IPS-18a (cell line): Measurements from ENCODE around the gene FBXO10.
A peak's percentile ranks its signal among the peaks of the same experiment; 100 is the strongest.

ENCODE experiments used
- H3K27ac ChIP-seq: one replicate; pipeline ENCODE4 v1.5.1; 2013; ENCODE audit warnings: low read length
- H3K27me3 ChIP-seq: one replicate; pipeline ENCODE4 v1.6.1; 2013; ENCODE audit warnings: mild to moderate bottlenecking, low read length; ENCODE audit not compliant: control insufficient read depth, insufficient read depth
- H3K36me3 ChIP-seq: one replicate; pipeline ENCODE4 v1.6.1; 2013; ENCODE audit warnings: low read depth, low read length; ENCODE audit not compliant: control insufficient read depth
- H3K4me1 ChIP-seq: one replicate; pipeline ENCODE4 v1.6.1; 2013; ENCODE audit warnings: low read depth, low read length; ENCODE audit not compliant: control insufficient read depth
- H3K4me3 ChIP-seq: one replicate; pipeline ENCODE4 v1.5.1; 2013; ENCODE audit warnings: low read length
- H3K9ac ChIP-seq: one replicate; pipeline ENCODE4 v1.6.1; 2013; ENCODE audit warnings: mild to moderate bottlenecking, low read length, moderate library complexity
- H3K9me3 ChIP-seq: one replicate; pipeline ENCODE4 v1.6.1; 2013; ENCODE audit warnings: low read depth, low read length; ENCODE audit not compliant: control insufficient read depth

Gene FBXO10

DNA sequence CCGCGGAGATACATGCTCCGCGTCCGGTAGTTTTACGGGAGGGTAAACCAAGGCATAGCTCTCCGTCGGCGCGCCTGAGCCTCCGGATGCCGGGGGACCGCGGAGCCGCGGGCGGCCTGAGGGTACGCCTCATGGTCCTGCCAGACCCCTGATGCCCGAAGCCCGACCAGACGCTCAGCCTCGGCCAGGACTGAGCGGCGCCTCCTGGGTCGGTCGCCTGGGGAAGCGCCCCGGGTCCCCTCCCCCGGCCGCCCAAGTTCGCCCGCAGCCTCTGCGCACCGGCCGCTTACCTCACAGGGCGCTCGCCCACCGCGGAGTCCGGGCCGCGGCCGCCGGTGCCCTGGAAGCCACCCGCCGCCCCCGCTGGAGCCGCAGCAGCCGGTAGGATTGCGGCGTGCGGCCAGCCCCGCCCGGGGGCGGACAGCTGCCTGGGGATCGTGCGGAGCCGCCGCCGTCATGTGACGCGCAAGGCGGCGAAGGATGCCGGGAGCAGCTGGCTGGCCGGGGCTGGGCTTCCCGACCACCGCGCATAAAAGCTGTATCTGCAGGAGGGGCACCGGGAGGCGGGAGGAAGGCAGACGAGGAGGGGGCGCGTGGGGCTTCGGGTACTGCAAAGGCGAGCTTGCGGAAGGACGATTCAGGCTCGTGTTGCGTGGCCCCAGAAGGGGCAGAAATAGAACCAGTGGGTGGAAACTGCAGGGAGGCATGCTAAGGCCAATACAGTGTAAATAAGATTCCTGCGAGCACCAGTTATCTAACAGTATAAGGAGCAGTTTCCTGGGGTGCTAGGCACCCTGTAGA, at the start of gene FBXO10:
FBXO10 (minus strand) TSS at position 460 of the 801 bp plus-strand sequence. CDS start 34,612 bp downstream, outside the sequence.
- Histone ChIP-seq H3K36me3 (peaks cover 3% of the 10 kb centered on the region), H3K9me3 (no peaks in the 10 kb centered on the region), H3K27me3 (no peaks in the 10 kb centered on the region), H3K4me3 (peak within 1 kb of the TSS; percentile 77), H3K9ac (peak within 1 kb of the TSS; percentile 62), H3K4me1 (peaks cover 24% of the 10 kb centered on the region), H3K27ac (no peak within 1 kb of the TSS)

DNA sequence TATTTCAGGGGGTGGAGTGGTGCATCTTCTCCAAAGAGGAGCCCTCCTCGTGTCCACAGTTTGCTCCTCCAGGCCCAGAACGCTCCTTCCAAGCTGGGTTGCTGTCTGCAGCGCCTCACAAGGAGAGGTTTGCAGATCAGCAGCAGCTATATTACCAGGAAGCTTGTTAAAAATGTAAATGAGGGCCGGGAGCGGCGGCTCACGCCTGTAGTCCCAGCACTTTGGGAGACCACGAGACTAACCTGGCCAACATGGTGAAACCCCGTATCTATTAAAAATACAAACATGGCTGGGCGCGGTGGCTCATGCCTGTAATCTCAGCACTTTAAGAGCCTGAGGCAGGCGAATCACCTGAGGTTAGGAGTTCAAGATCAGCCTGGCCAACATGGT, 49.6 kb upstream of the FBXO10 start:
- Histone ChIP-seq H3K9me3 (no peaks in the 10 kb centered on the region), H3K27me3 (no peaks in the 10 kb centered on the region), H3K27ac (no peak overlapping the region), H3K36me3 (no peaks in the 10 kb centered on the region), H3K4me3 (no peak overlapping the region), H3K9ac (no peak overlapping the region), H3K4me1 (peaks cover 13% of the 10 kb centered on the region)

GRCh38 chr9:37625036-37625757, 49.0 kb upstream of the FBXO10 start:
- no peak overlapping the region for H3K4me3 ChIP-seq
- peaks cover 13% of the 10 kb centered on the region for H3K4me1 ChIP-seq
- H3K27ac ChIP-seq, result no peak overlapping the region
- no peaks in the 10 kb centered on the region for H3K9me3 ChIP-seq
- no peaks in the 10 kb centered on the region for H3K27me3 ChIP-seq
- no peaks in the 10 kb centered on the region for H3K36me3 ChIP-seq
- H3K9ac ChIP-seq, result no peak overlapping the region

GRCh38 chr9:37624073-37624472, 47.9 kb upstream of the FBXO10 start:
- H3K36me3 ChIP-seq, result no peaks in the 10 kb centered on the region
- no peak overlapping the region for H3K4me3 ChIP-seq
- H3K4me1 ChIP-seq, result peaks cover 13% of the 10 kb centered on the region
- H3K9ac ChIP-seq, result no peak overlapping the region
- H3K27ac ChIP-seq, result no peak overlapping the region
- no peaks in the 10 kb centered on the region for H3K27me3 ChIP-seq
- no peaks in the 10 kb centered on the region for H3K9me3 ChIP-seq

DNA sequence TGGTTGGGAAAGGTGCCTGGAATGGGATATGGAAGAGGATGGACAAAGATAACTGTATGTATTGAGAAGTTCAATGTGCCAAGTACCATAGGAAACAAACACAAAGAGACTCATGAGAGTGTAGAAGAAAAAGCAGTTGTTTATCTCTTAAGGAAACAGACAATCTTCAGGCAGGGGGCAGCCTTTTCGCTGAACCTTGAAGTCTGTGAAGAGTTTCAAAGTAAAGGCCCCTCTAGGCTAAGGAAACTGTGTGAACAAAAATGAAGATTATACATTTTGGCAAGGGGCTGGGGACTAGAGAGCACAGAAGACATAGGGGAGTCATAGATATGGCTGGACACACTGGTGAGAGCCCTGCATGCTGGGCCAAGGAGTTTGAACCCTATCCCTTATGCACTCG, 47.1 kb upstream of the FBXO10 start:
- H3K9me3 ChIP-seq, result no peaks in the 10 kb centered on the region
- H3K27ac ChIP-seq, result no peak overlapping the region
- H3K4me1 ChIP-seq, result peaks cover 13% of the 10 kb centered on the region
- no peak overlapping the region for H3K9ac ChIP-seq
- no peaks in the 10 kb centered on the region for H3K36me3 ChIP-seq
- H3K27me3 ChIP-seq, result no peaks in the 10 kb centered on the region
- H3K4me3 ChIP-seq, result no peak overlapping the region

- Histone ChIP-seq H3K9ac (no peak overlapping the region), H3K4me3 (no peak overlapping the region), H3K36me3 (no peaks in the 10 kb centered on the region), H3K27me3 (no peaks in the 10 kb centered on the region), H3K9me3 (no peaks in the 10 kb centered on the region), H3K4me1 (peaks cover 13% of the 10 kb centered on the region), H3K27ac (no peak overlapping the region)
Observed at GRCh38 chr9:37622462-37622861, 46.3 kb upstream of the FBXO10 start.

DNA sequence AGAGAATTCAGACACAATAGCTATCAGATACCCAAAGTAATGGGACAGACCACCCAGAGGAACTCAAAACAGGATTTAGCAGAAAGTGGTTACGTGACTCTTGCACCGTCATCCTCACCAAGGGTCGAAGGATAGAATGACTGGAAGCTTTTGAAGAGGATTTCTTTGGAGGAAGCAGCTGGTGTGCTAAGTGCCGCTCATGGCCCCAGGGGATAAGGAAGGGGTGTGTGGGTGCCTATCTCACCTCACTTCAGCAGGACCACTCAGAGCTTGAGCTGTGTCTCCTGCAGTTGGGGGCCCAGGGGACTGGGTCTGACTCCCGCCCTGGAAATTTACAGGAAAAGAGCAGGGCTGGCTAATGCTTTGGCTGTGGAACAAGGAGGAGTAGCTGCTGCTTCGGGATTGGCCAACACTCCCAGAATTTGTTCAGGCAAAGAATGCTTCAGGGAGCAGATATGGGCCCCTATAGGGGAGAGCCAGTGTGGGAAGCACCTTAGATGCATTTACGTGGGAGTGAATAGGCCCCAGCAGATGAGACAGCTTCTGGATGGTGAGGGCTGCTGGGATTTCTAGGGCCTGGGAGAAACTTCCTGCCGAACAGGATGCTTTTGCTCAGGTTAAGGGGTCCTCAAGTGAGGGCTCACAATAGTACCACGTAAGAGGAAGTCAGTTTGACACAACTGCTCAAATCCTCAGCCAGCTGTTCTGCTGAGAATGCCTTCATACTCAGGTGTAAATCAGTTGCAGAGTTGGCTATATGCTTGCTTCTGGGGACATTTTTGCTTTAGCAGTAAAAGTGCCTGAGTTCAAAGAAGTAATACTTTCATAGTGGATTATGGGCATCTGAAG, 45.3 kb upstream of the FBXO10 start:
- Histone ChIP-seq H3K9me3 (no peaks in the 10 kb centered on the region), H3K4me3 (no peak overlapping the region), H3K4me1 (peaks cover 13% of the 10 kb centered on the region), H3K27me3 (no peaks in the 10 kb centered on the region), H3K36me3 (no peaks in the 10 kb centered on the region), H3K27ac (no peak overlapping the region), H3K9ac (no peak overlapping the region)

- Histone ChIP-seq H3K4me3 (no peak overlapping the region), H3K27me3 (no peaks in the 10 kb centered on the region), H3K9ac (no peak overlapping the region), H3K27ac (no peak overlapping the region), H3K4me1 (peaks cover 13% of the 10 kb centered on the region), H3K36me3 (no peaks in the 10 kb centered on the region), H3K9me3 (no peaks in the 10 kb centered on the region)
Observed at GRCh38 chr9:37620396-37620795, 44.2 kb upstream of the FBXO10 start.

- Histone ChIP-seq H3K36me3 (no peaks in the 10 kb centered on the region), H3K9me3 (no peaks in the 10 kb centered on the region), H3K27ac (no peak overlapping the region), H3K9ac (no peak overlapping the region), H3K4me3 (no peak overlapping the region), H3K27me3 (no peaks in the 10 kb centered on the region), H3K4me1 (peaks cover 13% of the 10 kb centered on the region)
Observed at GRCh38 chr9:37619806-37620205, 43.6 kb upstream of the FBXO10 start.

DNA sequence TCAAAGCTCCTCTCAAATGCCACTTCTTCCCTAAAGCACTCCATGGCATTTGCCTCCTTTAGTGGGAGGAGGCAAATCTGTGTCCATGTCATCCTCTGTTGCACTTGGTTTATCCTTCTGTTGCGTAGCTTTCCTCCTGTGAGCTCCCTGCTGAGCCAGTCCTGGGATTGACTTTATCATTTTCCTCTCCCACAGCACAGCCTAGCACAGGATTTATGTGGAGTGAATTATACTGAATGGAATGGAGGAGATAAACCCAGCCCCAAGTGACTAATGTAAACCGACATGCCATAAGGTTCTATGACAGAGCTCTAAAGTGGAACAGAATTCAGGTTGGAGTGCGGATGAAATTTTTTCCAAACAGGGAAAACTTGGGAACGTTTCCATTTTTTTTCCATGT, 42.6 kb upstream of the FBXO10 start:
- Histone ChIP-seq H3K9me3 (no peaks in the 10 kb centered on the region), H3K27me3 (no peaks in the 10 kb centered on the region), H3K4me1 (peaks cover 6% of the 10 kb centered on the region), H3K36me3 (no peaks in the 10 kb centered on the region), H3K9ac (no peak overlapping the region), H3K4me3 (no peak overlapping the region), H3K27ac (no peak overlapping the region)

GRCh38 chr9:37617832-37618231, 41.7 kb upstream of the FBXO10 start:
- Histone ChIP-seq H3K9ac (no peak overlapping the region), H3K4me3 (no peak overlapping the region), H3K27ac (no peak overlapping the region), H3K4me1 (no peaks in the 10 kb centered on the region), H3K27me3 (no peaks in the 10 kb centered on the region), H3K9me3 (no peaks in the 10 kb centered on the region), H3K36me3 (no peaks in the 10 kb centered on the region)
